ENCODE results near the gene TACR2.

- TF ChIP-seq, protein P1, sequence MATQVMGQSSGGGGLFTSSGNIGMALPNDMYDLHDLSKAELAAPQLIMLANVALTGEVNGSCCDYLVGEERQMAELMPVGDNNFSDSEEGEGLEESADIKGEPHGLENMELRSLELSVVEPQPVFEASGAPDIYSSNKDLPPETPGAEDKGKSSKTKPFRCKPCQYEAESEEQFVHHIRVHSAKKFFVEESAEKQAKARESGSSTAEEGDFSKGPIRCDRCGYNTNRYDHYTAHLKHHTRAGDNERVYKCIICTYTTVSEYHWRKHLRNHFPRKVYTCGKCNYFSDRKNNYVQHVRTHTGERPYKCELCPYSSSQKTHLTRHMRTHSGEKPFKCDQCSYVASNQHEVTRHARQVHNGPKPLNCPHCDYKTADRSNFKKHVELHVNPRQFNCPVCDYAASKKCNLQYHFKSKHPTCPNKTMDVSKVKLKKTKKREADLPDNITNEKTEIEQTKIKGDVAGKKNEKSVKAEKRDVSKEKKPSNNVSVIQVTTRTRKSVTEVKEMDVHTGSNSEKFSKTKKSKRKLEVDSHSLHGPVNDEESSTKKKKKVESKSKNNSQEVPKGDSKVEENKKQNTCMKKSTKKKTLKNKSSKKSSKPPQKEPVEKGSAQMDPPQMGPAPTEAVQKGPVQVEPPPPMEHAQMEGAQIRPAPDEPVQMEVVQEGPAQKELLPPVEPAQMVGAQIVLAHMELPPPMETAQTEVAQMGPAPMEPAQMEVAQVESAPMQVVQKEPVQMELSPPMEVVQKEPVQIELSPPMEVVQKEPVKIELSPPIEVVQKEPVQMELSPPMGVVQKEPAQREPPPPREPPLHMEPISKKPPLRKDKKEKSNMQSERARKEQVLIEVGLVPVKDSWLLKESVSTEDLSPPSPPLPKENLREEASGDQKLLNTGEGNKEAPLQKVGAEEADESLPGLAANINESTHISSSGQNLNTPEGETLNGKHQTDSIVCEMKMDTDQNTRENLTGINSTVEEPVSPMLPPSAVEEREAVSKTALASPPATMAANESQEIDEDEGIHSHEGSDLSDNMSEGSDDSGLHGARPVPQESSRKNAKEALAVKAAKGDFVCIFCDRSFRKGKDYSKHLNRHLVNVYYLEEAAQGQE (IDR thresholded peaks at IDR 0.05; ENCODE audit: insufficient read depth in 1 of 2, low read depth in 2 of 2, low read length in 2 of 2) = no peak
- TF ChIP-seq FOXP2 (optimal IDR thresholded peaks at IDR 0.05; ENCODE audit: borderline replicate concordance, extremely low read depth, extremely low read length, insufficient read depth) = no peak
- TF ChIP-seq POLR2AphosphoS5 (IDR thresholded peaks at IDR 0.05; ENCODE audit: low read depth, low read length) = no peak
Measured at GRCh38 chr10:69415049-69415448, 1.7 kb downstream of the TACR2 start.

Data from PFSK-1 (cell line).